HuH-7 (cell line): Measurements from ENCODE around the gene ZNF831.
A peak's percentile ranks its signal among the peaks of the same experiment; 100 is the strongest.

Source experiments
- DNase-seq: peaks from one replicate; pipeline ENCODE4 v3.0.0; 2011; ENCODE audit warnings: low spot score

The ZNF831 gene

DNA sequence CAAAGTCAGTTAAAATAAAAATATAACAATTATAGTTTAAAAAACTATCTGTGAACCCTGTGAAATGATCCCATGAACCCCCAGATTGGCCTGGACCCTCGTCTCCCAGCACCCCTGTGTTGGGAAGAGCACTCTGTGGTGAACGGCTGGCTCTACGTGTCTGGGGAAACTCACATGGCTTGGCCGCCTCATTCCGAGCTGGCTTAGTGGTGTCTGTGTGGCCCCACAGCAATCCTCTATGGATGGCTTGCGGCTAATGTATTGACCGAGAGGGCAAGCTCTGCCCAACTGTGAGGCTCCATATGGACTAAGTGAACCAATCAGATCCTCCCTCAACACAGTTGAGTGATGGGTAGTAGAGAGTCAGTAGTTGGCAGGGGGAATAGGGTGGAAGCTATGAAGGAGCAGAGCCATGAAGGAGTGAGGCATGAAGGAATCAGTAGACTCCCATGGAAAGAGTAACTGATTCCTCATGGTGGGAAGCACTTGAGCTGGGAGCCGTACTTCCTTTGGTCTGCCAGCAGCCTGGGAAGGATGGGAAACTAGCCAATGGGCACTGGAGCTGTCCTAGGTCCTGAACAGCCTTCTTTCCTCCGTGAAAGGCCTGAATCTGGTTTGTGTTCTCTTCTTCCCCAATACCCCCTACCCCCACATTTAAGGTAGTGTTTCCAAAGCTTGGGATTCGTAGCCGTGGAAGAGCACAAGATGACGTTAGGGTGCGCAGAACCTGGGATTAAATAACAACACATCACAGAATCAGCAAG is 21.6 kb upstream of the ZNF831 start:
- peak; percentile 37 for DNase-seq

DNA sequence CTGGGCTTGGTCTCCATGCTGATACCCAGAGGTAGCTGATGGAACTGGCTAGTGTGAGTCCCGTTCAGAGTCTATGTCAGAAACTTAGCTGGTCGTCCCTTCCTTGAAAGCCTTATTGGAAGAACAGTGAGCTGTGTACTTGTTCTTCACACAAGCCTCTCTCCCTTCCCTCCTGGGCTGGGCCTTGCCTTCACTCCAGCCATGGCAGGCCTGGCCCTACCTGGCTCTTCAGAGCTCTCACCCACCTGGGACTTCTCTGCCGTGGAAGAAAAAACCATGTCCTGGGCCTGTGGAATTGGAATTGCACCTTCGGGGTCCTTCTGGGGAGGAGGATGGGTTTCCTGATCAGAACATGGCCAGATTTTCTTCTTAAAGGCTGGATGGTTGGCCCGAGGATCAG is 20.3 kb upstream of the ZNF831 start:
- DNase-seq, result no peak

- DNase-seq, result no peak
Observed at GRCh38 chr20:59144179-59144830, 19.3 kb upstream of the ZNF831 start.

- DNase-seq, result no peak
Observed at GRCh38 chr20:59144831-59145196, 18.8 kb upstream of the ZNF831 start.

DNA sequence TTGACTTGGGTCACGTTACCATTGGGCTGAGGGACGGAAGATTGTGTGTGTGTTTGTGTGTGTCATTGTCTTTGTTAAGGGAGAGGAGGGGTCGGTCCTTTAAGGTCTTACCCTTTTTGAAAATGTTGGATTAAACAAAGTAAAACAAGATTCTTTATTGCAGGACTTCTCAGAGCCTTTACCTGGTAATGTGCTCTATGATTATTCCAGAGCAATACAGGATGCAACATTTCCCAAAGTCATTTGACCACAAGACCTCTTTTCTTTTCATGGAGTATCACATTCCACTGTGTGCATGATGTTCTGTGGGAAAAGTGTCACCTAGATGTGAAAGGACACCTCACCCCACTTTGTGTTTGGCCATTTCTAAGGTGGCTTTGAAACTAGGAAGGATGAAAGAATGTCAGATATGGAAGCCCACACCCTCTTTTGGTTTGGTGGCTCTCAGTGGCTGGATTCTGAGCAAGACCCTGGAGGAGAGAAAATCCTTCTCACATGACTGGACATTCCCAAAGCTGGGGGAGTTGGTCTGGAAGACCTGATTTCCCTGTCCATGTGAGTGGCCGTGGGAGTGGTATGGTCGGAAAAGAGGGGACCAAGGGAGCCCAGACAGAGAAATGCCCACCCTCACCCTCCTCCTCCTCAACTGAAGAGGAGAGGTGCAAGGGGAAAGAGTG is 18.2 kb upstream of the ZNF831 start:
- no peak for DNase-seq

GRCh38 chr20:59145924-59146779 is 17.5 kb upstream of the ZNF831 start:
- DNase-seq, result no peak

- DNase-seq, result no peak
Observed at GRCh38 chr20:59146780-59147565, 16.6 kb upstream of the ZNF831 start.

DNA sequence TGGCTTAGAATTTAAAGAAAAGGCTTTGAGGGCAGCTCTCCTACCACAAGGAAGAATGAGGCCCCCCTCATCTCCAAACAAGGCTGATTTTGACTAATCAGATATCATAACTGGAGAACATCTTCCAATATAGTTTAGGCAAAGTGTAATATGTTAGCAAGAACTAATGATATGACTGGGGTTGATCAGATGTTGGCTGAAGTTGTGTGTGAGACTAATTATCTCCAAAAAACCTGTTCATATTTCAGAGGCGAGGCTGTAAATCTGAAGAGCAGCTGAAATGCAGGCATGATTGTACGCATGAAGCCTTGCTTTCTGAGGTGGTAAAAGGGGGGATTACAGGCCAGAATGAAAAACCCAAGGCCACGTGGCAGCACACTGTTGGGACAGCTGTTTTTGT is 16.0 kb upstream of the ZNF831 start:
- DNase-seq, result no peak

GRCh38 chr20:59148701-59149493 is 14.7 kb upstream of the ZNF831 start:
- DNase-seq, result no peak

GRCh38 chr20:59149678-59150504 is 13.7 kb upstream of the ZNF831 start:
- no peak for DNase-seq

GRCh38 chr20:59150821-59151251 is 12.8 kb upstream of the ZNF831 start:
- no peak for DNase-seq

DNA sequence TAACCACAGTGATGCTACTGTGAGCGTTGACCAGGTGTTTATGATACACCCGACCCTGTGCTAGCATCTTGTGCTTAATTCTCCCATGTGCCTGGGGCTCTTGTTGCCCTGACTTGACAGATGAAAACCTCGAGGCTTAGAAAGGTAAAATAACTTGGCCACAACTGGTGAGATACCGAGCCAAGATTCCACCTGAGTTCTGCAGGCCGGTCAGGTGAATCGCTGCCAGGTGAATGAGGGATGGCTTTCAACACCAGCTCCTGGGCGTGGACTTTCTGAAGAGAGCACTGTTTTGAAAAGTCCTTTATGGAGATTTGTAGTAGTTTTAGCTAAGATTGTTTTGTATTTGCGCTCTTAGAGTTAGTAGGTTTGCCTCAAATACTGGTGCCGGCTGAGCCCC is 12.2 kb upstream of the ZNF831 start:
- DNase-seq, result no peak

DNA sequence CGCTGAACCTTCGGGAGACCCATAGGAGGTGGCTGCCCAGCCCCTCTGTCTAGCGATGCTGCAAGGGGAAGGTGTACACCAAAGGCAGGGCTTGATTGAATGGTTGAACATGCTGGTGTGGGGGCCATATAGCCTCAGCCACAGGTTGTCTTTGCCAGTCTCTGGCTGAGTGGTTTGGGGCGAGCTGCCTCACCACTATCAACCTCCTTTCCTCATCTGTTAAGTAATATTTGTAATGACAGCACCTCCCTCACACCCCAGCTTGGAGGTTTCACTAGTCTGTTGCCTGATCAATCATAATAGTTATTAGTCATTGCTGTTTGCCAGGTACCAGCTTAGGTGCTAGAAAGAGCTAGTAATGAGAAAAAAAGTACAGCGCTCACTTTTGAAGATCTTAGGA is 11.8 kb upstream of the ZNF831 start:
- no peak for DNase-seq

DNA sequence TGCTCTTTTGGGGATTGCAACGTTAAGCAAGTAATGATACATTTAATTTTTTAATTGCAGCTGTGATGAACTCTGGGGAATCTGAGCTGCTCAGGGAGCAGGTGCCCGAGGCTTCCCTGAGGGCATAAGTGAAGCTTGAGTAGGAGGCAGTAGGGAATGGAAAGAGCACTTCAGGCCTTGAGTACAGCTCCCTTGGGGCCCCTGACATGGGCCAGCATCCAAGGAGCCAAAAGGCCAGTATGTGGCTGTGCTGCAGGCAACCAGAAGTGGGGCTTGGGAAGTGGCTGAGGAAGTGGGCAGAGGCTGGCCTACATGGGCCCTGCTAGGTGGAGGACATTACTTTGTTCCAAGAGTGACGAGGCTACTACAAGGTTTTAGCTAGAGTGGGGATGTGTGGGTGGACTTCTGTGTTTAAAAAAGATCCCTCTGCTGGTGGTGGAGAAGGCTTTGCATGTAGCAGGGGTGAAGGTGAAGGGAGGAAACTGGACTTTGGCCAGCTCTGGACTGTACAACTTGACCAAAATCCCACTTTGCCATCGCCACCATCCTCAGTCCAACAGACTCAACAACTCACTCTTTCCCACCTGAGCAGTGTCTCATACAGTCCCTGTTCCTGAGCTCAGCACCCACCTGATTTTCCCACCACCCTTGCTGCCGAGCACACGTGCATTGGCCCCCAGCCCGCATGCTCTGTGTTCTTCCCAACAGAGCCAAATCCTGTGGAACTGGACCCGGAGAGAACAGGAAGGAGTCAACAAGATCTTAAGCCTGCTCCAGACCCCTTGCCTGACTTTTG is 10.9 kb upstream of the ZNF831 start:
- DNase-seq, result no peak

DNA sequence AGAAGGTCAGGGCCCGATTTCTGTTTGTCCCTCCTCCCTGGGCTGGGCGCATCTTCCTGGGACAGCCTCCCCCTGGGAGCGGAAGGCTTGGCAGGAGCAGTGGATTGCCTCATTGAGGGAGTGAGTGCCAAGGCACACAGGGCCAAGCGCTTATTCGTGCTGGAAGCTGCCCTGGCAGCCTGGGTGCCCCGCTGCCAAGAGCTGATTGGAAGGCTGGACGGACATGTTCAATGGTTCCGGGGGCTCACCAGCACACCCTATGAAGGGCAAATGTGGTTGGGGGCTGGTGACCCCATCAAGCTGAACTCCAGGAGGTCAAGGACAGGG is 10.3 kb upstream of the ZNF831 start:
- DNase-seq, result no peak

GRCh38 chr20:59153832-59154231 is 9.8 kb upstream of the ZNF831 start:
- DNase-seq, result no peak

GRCh38 chr20:59154317-59155013 is 9.2 kb upstream of the ZNF831 start:
- DNase-seq, result no peak

DNA sequence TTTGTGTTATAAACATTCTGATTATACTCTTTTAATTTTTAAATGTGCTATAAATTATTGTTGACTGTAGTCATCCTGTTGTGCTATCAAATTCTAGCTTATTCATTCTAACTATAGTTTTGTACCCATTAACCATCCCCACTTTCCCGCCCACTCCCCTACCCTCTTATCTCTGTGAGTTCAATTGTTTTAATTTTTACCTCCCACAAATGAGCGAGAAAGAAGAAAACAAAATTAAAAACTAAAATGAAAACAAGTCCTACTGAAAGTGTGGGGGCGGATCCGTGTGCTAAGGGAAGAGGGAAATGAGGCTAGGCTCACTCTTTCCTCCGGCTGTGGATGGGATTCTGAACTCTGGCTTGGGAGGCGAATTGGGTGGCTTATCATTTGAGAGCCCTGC is 6.6 kb upstream of the ZNF831 start:
- DNase-seq, result no peak

DNA sequence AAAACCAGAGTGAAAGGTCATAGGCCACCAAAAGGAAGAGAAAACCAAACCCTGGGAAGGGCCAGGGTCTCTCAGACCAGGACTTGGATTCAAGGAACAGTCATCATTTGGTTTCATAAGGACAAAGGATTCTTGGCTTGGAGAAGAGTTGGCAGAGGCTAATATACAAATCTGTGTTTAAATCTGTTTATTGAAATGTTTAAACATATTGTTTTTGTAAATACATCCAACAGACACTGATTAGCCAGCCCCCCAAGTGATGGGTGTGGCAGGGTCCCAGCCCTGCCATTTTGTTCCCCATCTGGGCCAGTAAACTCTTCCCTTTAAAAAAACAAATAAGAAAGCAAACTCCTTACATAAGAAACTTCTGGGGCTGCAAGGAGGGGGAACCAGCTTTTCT is 6.1 kb upstream of the ZNF831 start:
- DNase-seq, result no peak
